Lung (tissue), 12 donors: ENCODE results near the gene ARHGEF17. TPM values are rescaled to one million over a fixed set of nuclear protein-coding genes. Genes with fewer than 3 reads are reported as not detected.

Experiments
- ATAC-seq: fragments of 200-7000 bp; cut with Tn5 transposase; one replicate; pipeline ENCODE4 v1.9.1; 2020; ENCODE audit warnings: moderate number of reproducible peaks; ENCODE audit not compliant: insufficient read depth, low FRiP score
- DNase-seq, 3 donors: peaks; one replicate each; pipeline ENCODE4 v3.0.0-alpha.2; 2013 to 2017
- H3K27ac ChIP-seq, 2 donors: one replicate each; pipeline ENCODE4 v1.5.1; 2013; ENCODE audit warnings: mild to moderate bottlenecking in 2 of 2, moderate library complexity in 2 of 2, control low read depth in 1 of 2, inconsistent platforms in 1 of 2, low read depth in 1 of 2, low read length in 1 of 2
- H3K27me3 ChIP-seq, 3 donors: one replicate each; pipeline ENCODE4 v1.5.1; 2013; ENCODE audit warnings: low read length in 2 of 3; ENCODE audit not compliant: control insufficient read depth in 3 of 3, insufficient read depth in 3 of 3
- H3K36me3 ChIP-seq, 4 donors: one replicate each; pipeline ENCODE4 v1.5.1; 2013; ENCODE audit warnings: low read length in 4 of 4, mild to moderate bottlenecking in 1 of 4, moderate library complexity in 1 of 4; ENCODE audit not compliant: control insufficient read depth in 4 of 4, insufficient read depth in 4 of 4
- H3K4me1 ChIP-seq, 5 donors: one replicate each; pipeline ENCODE4 v1.5.1; 2013; ENCODE audit warnings: low read length in 5 of 5, mild to moderate bottlenecking in 2 of 5, moderate library complexity in 1 of 5; ENCODE audit not compliant: control insufficient read depth in 5 of 5, insufficient read depth in 5 of 5
- H3K4me3 ChIP-seq: one replicate; pipeline ENCODE4 v1.5.1; 2013; ENCODE audit warnings: mild to moderate bottlenecking, control low read depth, moderate library complexity
- H3K9ac ChIP-seq, 2 donors: one replicate each; pipeline ENCODE4 v1.5.1; 2013; ENCODE audit warnings: low read length in 2 of 2, control low read depth in 1 of 2; ENCODE audit not compliant: insufficient read depth in 1 of 2
- H3K9me3 ChIP-seq, 4 donors: one replicate each; pipeline ENCODE4 v1.5.1; 2013; ENCODE audit warnings: low read length in 3 of 4, mild to moderate bottlenecking in 1 of 4, moderate library complexity in 1 of 4; ENCODE audit not compliant: control insufficient read depth in 4 of 4, insufficient read depth in 3 of 4
- WGBS, 2 donors: extraction: QIAGEN DNeasy Blood & Tissue Kit; methylation state at CpG; one replicate each; pipeline ENCODE4 v1.1.7; 2013; 5-methylcytosine and 5-hydroxymethylcytosine counted together
- polyA plus RNA-seq, 2 donors: library from polyadenylated mRNA; stranded (reverse); fragments of 200-250 nt; gene quantifications; one replicate each; pipeline ENCODE4 v1.2.1, GENCODE V29; 2013
- total RNA-seq, 2 donors: library from RNA; depleted of rRNA in 1 of 2; stranded (reverse); fragments of >200 nt in 1 of 2; gene quantifications; one replicate each; pipeline ENCODE4 v1.2.1, GENCODE V29; 2014 to 2021
- TF ChIP-seq, protein P1 (sequence below): IDR thresholded peaks from 2 replicates; pipeline ENCODE4 v1.5.1; 2012; ENCODE audit warnings: mild to moderate bottlenecking; ENCODE audit errors: control extremely low read depth, extremely low read depth
- donor health status: control.
- donor health status: control.
- donor health status: Bipolar disorder and iron deficiency.
- donor health status: healthy.
- donor health status: DM: yes; HTN: yes; CAD: no.

The ARHGEF17 gene
- total and polyA plus RNA-seq, 4 donors, result 27.9 to 74.6 (median 53.5) TPM

DNA sequence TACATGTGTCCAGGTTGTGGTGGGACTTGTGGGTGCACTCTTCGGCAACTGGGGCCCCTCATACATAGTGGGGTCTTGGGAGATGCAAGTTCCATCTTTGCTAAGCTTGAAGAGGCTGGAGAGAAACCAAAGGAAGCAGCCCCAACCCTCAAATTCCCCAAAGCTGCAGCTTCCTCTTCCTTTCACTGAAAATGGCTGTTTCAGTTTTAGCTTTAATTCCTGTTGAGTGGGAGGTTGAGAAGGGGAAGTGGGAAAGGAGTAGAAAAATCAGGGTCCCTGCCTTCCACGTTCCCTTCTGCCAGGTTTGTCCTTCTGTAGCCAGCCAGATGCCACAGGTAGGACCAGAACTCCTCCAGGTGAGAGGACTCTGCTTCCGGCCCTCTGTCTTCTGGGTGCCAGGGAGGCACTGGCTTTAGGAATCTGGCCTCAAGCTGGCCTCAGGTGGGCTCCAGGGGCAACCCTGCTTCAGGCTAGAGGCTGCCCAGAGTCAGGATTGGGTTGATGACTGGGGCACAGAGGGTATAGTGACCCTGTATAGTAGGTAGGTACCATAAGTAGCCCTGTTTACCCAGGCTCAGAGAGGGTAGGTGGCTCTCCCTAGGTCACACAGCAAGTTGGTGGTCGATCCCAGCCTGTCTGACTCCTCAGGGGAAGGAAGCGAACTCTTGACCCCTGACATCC, 19.7 kb upstream of the ARHGEF17 start:
- peak overlapping the region; percentile 22 to 74 for H3K27ac ChIP-seq
- no peak overlapping the region for H3K4me3 ChIP-seq
- H3K9me3 ChIP-seq, result no peaks in the 10 kb centered on the region
- DNase-seq (no peak), ATAC-seq (no peak)
- H3K27me3 ChIP-seq, result no peaks in the 10 kb centered on the region
- H3K36me3 ChIP-seq, result no peaks in the 10 kb centered on the region
- peaks cover 0 to 14% (median 0%) of the 10 kb centered on the region in 5 donors for H3K4me1 ChIP-seq
- TF ChIP-seq, protein P1, sequence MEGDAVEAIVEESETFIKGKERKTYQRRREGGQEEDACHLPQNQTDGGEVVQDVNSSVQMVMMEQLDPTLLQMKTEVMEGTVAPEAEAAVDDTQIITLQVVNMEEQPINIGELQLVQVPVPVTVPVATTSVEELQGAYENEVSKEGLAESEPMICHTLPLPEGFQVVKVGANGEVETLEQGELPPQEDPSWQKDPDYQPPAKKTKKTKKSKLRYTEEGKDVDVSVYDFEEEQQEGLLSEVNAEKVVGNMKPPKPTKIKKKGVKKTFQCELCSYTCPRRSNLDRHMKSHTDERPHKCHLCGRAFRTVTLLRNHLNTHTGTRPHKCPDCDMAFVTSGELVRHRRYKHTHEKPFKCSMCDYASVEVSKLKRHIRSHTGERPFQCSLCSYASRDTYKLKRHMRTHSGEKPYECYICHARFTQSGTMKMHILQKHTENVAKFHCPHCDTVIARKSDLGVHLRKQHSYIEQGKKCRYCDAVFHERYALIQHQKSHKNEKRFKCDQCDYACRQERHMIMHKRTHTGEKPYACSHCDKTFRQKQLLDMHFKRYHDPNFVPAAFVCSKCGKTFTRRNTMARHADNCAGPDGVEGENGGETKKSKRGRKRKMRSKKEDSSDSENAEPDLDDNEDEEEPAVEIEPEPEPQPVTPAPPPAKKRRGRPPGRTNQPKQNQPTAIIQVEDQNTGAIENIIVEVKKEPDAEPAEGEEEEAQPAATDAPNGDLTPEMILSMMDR, result no peak
- WGBS, 2 donors, result 43 to 59% methylated on average over 5 of the region's 5 CpGs
- no peak overlapping the region for H3K9ac ChIP-seq

GRCh38 chr11:73288873-73289707, 19.0 kb upstream of the ARHGEF17 start:
- Histone ChIP-seq H3K4me1 (peaks cover 0 to 14% (median 0%) of the 10 kb centered on the region in 5 donors), H3K36me3 (no peaks in the 10 kb centered on the region), H3K27me3 (no peaks in the 10 kb centered on the region), H3K9me3 (no peaks in the 10 kb centered on the region), H3K9ac (peak overlapping the region; percentile 34 to 48), H3K27ac (peak overlapping the region; percentile 22 to 74), H3K4me3 (no peak overlapping the region)
- 14 to 15% methylated on average over 17 of the region's 17 CpGs for WGBS, 2 donors
- peak; percentile 88 for ATAC-seq
- DNase-seq, result peak; percentile 81 to 84 (median 84)
- TF ChIP-seq, protein P1, result peak; percentile 83

DNA sequence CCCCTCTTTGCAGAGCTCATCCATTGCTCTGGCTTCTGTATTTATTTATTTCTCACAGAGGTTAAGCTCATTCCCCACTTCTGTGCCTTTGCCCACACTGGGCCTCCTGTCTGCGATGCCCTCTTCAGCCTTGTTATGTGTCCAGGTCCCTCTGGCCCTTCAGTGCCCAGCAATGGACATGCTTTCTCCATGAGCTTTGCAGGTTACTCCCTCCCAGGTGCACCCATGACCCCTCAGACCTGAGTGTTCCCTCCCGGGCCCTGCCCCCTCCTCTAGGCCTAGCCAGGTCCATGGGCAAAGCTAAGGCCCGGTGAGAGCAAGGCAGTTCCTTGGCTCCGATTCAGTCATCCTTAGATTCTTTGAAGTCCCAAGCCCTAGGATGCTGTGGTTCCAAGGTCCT, 17.5 kb upstream of the ARHGEF17 start:
- 92 to 96% methylated on average over 4 of the region's 4 CpGs for WGBS, 2 donors
- Histone ChIP-seq H3K4me1 (peaks cover 0 to 14% (median 0%) of the 10 kb centered on the region in 5 donors), H3K4me3 (no peak overlapping the region), H3K9me3 (no peaks in the 10 kb centered on the region), H3K27me3 (no peaks in the 10 kb centered on the region), H3K27ac (no peak overlapping the region), H3K9ac (no peak overlapping the region), H3K36me3 (no peaks in the 10 kb centered on the region)
- TF ChIP-seq, protein P1, result no peak
- DNase-seq (no peak), ATAC-seq (no peak)
